Activated effector memory CD4-positive, alpha-beta T cell treated with anti-CD3 and anti-CD28 coated beads, Interleukin-2, amount 50 U/mL, for 16 hours (primary cell): ENCODE data around the gene COL1A1.

Experiments used
- DNase-seq: peaks from one replicate; pipeline ENCODE4 v3.0.0-alpha.2; 2020

COL1A1 gene

GRCh38 chr17:50170662-50171370 is 30.6 kb downstream of the COL1A1 start:
- no peak for DNase-seq

DNA sequence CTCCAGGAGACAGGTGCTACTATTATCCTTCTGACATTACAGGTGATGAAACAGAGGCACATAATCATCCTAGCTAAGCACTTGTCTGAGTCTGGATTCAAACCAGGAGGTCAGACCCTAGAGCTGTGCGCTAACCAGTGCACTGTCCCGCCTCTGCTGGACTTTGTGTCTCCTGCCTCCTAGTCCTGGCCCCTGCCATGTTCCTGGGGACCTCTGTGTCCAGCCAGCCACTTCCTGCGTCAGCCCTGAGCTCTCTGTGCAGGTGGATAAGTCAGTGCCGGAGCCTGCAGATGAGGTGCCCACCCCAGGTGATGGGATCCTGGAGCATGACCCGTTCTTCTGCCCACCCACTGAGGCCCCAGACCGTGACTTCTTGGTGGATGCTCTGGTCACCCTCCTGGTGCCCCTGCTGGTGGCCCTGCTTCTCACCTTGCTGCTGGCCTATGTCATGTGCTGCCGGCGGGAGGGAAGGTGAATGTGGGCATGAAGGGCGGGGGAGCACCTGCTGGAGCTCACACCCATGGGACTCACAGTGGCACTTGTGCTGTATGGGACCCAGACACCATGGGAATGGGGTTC is 31.5 kb downstream of the COL1A1 start:
- no peak for DNase-seq

DNA sequence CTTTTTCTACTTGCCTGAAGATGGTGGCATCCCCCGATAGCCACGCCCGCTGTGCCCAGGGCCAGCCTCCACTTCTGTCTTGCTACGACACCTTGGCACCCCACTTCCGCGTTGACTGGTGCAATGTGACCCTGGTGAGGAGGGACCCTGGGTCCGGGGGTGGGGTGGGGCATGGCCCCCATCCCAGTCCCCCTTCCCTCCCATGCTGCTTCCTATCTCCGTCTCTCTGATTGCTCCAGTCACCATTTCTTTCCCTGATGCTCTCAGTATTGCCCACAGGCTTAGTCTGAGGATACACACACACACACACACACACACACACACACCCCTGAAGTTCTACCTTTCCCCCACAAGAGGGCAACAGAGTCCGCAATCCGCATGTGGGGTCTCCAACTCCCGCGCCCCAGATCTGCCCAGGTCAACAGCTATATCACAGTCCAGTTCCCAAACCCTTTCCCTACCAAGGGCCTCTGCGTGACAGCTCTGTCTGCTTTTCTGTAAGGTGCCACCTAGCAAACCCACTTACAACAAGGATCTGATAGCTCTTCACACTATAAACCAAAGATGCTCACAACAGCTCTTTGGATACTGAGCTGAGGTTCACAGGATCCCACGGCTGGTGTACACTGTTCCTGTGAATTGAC is 32.2 kb downstream of the COL1A1 start:
- peak; percentile 78 for DNase-seq

- no peak for DNase-seq
Measured at GRCh38 chr17:50168319-50168718, 33.1 kb downstream of the COL1A1 start.

- no peak for DNase-seq
Measured at GRCh38 chr17:50167371-50167770, 34.1 kb downstream of the COL1A1 start.

GRCh38 chr17:50166518-50167181 is 34.8 kb downstream of the COL1A1 start:
- DNase-seq = no peak

DNA sequence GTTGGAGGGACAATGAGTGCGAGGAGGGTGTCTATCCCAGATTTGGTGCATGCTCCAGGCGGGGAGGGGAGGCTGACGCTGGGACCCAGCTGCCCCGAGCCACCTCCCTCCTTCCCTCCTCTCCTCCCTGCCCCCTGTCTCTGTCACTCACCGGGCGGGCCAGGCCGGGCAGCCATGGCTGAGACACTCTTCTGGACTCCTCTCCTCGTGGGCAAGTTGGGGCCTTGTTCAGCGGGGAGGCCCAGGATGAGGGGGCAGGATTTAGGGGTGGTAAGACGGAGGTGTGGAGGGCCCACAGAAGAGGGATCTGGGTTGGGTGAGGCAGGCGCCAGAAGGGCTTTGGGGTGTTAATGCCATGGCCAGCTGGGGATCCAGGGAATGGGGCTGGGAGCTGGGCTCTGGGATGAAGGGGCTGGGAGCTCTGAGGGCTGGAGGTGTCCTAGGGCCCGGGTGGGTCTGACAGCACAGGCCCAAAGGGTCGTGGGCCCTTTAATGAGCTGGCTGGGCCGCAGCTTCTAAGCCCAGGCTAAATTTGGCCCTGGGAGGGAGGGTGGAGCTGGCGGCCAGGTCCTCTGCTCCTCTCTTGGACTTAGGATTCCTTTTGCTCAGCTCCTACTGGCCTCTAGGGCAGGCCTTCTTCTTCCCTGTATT is 35.4 kb downstream of the COL1A1 start, which contains the start of gene SGCA:
SGCA (plus strand) TSS at position 139 of the 651 bp plus-strand sequence; CDS start at position 175, 36 bp downstream.
- no peak for DNase-seq

DNA sequence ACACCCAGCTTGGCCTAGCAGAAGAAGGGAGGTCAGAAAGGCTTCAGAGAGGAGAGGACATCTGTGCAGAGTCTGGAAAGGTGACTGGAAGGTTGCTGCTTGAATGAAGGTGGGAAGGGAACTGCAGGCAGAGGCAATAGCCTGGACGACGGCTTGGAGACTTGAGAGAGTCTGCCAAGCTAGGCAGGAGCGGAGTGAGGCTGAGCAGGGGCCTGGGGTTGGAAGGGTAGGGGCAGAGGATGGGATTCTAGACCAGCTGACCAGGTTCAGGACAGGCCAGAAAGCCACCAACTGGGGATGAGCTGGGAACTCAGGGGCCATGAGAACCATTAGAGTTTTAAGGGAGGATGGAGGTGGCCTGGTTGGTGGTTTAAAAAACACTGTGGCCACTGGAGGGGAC is 36.0 kb downstream of the COL1A1 start:
- DNase-seq = no peak

GRCh38 chr17:50165066-50165465 is 36.4 kb downstream of the COL1A1 start:
- no peak for DNase-seq

DNA sequence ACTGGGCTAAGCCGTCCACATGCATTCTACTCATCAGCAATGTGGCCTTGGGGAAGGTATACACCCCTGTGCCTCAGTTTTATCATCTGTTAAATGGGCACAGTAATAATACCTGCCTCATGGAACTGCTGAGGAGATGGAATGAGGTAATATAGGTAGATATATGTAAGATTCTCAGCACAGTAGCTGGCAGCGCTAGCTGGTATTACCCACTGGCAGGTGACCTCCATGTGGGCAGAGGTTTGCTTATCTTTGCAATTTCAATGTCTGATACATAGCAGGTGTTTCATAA is 36.8 kb downstream of the COL1A1 start:
- DNase-seq = no peak

DNA sequence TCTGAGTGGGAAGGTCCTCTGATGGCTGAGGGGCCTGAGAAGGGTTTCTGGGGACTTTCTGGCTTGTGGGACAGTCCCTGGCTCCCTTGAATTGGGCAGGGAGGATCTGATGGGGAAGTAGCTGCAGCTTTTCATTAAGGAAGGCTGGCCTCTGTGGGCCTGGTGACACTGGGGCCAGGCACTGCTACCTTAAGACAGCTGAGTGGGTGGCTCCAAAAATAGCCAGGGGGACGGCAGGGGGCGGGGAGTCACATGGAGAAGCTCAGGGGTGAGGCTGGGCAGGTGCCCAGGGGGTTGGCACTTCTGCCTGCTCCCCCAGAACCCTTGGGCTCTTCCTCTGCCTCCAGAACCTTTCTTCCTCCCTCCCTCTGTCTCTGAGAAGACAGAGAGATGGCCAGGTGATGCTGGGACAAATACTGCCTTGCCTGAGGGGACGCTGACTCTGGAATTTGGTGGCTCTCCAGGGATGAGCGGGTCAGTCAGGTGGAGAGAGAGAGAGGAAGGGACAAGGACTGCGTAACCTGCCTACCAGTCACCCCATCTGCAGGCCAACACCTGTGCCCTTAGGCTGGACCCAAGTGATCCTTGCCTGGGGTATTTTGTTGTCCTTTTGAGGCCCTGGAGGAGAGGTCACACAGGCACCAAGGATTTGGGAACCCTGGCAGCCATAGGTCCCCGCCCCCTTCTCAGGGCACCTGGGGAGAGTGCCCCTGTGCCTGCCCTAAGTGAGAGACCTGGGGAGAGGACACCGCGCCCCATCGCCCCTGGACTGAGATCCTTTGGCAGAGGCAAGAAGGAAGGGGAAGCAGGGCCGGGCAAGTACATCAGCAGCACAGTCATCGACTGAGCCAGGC is 37.4 kb downstream of the COL1A1 start:
- DNase-seq = no peak

GRCh38 chr17:50162466-50163254 is 38.8 kb downstream of the COL1A1 start:
- no peak for DNase-seq

GRCh38 chr17:50161911-50162288 is 39.5 kb downstream of the COL1A1 start:
- DNase-seq = no peak

- DNase-seq = peak; percentile 98
Measured at GRCh38 chr17:50161023-50161910, 40.2 kb downstream of the COL1A1 start.

- no peak for DNase-seq
Measured at GRCh38 chr17:50157891-50158290, 43.5 kb downstream of the COL1A1 start.

DNA sequence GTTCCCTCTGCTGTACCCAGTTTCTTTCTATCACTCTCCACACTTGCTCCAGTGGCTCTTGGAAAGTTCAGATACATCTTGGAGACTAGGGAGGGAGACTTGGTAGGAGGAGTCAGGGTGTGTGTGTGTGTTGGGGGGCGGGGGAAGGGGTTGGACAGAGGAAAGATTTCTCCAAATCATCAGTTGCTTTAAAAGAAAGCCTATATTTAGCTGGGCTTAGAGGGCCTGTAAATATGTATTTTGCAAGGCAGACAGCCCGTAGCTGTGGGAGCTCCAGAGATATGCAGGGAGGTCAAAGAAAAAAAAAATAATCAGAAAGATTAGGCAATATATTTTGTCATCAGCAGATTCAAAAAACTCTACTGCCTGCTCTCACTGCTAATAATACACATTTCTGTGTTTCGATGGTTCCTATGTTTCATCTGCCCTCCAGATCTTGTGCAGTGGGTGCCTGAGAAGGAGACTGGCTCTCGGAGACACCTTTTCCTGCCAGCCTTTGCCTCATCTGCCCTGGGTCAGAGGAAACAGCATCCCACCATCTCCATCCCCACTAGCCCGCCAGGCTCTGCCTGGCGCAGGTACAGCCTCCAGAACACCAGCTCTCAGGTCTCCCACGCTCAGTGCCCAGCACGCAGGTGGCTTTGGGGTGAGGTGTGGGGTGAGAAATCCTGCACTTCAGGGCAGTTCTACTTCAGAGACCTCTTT is 46.2 kb downstream of the COL1A1 start:
- DNase-seq = no peak

GRCh38 chr17:50154604-50155003 is 46.8 kb downstream of the COL1A1 start:
- DNase-seq = no peak

DNA sequence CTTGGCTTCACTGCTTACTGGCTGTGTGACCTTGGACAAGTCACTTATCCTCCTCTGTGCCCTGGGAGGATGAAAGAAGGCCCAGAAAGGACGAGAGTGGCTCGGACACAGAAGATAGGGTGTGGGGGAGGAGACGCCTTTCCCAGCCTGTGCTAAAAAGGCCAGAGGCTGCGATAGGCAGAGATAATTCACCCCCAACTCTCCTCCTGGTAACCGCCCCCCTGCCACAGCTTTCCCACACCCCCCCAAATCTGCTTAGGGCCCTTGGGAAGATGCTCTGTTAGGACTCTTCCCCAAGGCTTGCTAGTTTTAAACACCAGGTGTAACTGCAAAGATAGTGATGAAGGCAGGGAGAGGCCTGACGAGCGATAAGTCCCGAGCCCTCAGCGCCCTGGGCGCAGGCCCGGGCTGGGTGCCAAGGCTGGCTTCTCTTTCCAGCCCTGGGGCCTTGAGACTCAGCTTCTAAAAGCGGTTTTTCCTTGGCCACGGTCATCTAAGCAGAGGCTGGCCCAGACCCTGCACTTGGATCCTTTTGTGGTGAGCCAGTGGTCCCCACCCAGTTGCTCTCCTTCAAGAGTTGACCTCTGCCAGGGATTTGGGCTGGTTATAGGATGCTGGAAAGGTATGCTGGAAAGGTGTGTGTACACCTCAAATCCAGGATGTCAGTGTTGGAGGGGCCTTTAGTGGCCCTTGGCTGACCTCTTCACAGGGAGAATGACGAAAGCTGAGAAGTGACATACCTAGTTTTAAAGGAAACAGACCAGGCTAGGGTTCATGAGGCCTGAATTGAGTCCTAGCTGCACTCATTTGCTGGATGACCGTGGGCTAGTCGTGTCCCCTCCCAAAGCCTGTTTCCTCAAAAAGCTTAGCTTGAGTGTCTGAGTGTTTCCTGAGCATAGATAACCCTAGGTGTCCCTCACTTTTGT is 47.5 kb downstream of the COL1A1 start:
- no peak for DNase-seq

GRCh38 chr17:50152736-50153135 is 48.7 kb downstream of the COL1A1 start:
- no peak for DNase-seq
